Heart left ventricle (tissue), 13 donors: ENCODE results near the gene LRRC3.
"Not testable (repeated sequence)": the region's sequence is repeated elsewhere in the genome, so short reads cannot be mapped to it uniquely, and the experiment has no call there.

Experiments
- CTCF ChIP-seq, 12 donors: fragments of 200-600 bp; sonication (generic) in 4 of 12; IDR thresholded peaks; one replicate each; pipeline versions ENCODE4 v1.5.0 to v1.8.0; 2018 to 2022; ENCODE audit warnings: antibody characterized with exemption in 12 of 12, mild to moderate bottlenecking in 5 of 12
- POLR2A ChIP-seq, 2 donors: fragments of 450-650 bp; IDR thresholded peaks; one replicate each; pipeline ENCODE4 v1.6.1; 2017; ENCODE audit warnings: antibody characterized with exemption in 2 of 2, mild to moderate bottlenecking in 2 of 2, moderate library complexity in 2 of 2
- donor health status: ischemic (EF 13 %, LVEDD 7.1; RV severe dilation, severe dysfunction).
- donor health status: DM: no; HTN: yes; CAD: no.
- donor health status: DM: no; HTN: no; CAD: no.
- donor health status: ischemic (EF 25% LVEDD 6.9; RV normal size, moderate dysfunction).
- donor health status: ischemic (EF 25% LVEDD 5.7; RV mildly dilated, moderate dysfunction).
- donor health status: ischemic (EF 35%, LVEDD 5.7; RV mildly dilated, moderate dysfunction).
- donor health status: nonischemic (EF 11% LVEDD 7.7; RV severe dilation, severe dysfunction).
- donor health status: DM: yes; HTN: yes; CAD: no.
- donor health status: PGD.
- donor health status: ischemic (EF 29% LVEDD 5.4; RV normal size, mild dysfunction).
- donor health status: nonischemic (EF 23%, LVEDD 6.1; RV moderate dilation, normal function).

GRCh38 chr21:44479556-44480199, 24.4 kb downstream of the LRRC3 start:
- TF ChIP-seq CTCF (IDR thresholded peaks at IDR 0.05) = peak; percentile 42 to 72 (median 62)
- not testable (repeated sequence) for TF ChIP-seq POLR2A (IDR thresholded peaks at IDR 0.05)
